IMR-90 (cell line): ENCODE results near the gene PLIN5. TPM values are rescaled to one million over a fixed set of nuclear protein-coding genes. Genes with fewer than 3 reads are reported as not detected.

ENCODE experiments used
- ATAC-seq: fragments of 200-7000 bp; cut with Tn5 transposase; 2 replicates; pipeline ENCODE4 v1.9.1; 2020; ENCODE audit warnings: low read depth, mild to moderate bottlenecking, moderate library complexity
- BruUV-seq: library from RNA; stranded (reverse); fragments of 400-500 nt; replicated peaks from 2 replicates; lab custom pipeline; 2021; lab: Mats Ljungman, UMichigan
- CTCF ChIA-PET: fragments of 300-600 bp; formaldehyde crosslinking; extraction: SDS; loops from one replicate; lab custom pipeline; 2021; ENCODE audit warnings: antibody characterized with exemption; lab: Yijun Ruan, JAX
- POLR2A ChIA-PET: fragments of 300-600 bp; sonication (Branson Sonifier 250); formaldehyde crosslinking; loops from one replicate; lab custom pipeline; 2022; ENCODE audit warnings: antibody characterized with exemption; ENCODE audit not compliant: unreplicated experiment; lab: Charles Lee
- DNase-seq: peaks from one replicate; pipeline ENCODE4 v3.0.0; 2013
- H2AFZ ChIP-seq: replicated peaks from 2 replicates; pipeline ENCODE3; 2013; ENCODE audit warnings: low read length, mild to moderate bottlenecking; ENCODE audit not compliant: poor library complexity
- H2AK5ac ChIP-seq: 2 replicates; pipeline ENCODE4 v1.6.1; 2013; ENCODE audit warnings: low read depth, low read length, inconsistent platforms
- H2AK9ac ChIP-seq: replicated peaks from 2 replicates; pipeline ENCODE3; 2013; ENCODE audit warnings: mild to moderate bottlenecking, low read depth, low read length, moderate library complexity; ENCODE audit not compliant: poor library complexity
- H2BK120ac ChIP-seq: 2 replicates; pipeline ENCODE4 v1.6.1; 2013; ENCODE audit warnings: low read depth, low read length, inconsistent platforms
- H2BK15ac ChIP-seq: 3 replicates; pipeline ENCODE4 v1.6.1; 2013; ENCODE audit warnings: low read depth, low read length, inconsistent platforms
- H2BK20ac ChIP-seq: 2 replicates; pipeline ENCODE4 v1.6.1; 2013; ENCODE audit warnings: low read depth, mild to moderate bottlenecking, inconsistent platforms, low read length, moderate library complexity
- H2BK5ac ChIP-seq: 2 replicates; pipeline ENCODE4 v1.6.1; 2013; ENCODE audit warnings: mild to moderate bottlenecking, low read depth, low read length, inconsistent platforms; ENCODE audit not compliant: poor library complexity, severe bottlenecking
- H3K14ac ChIP-seq: replicated peaks from 2 replicates; pipeline ENCODE4 v1.6.1; 2013; ENCODE audit warnings: low read depth, low read length, inconsistent platforms
- H3K18ac ChIP-seq: 2 replicates; pipeline ENCODE4 v1.6.1; 2013; ENCODE audit warnings: low read depth, low read length, control low read depth
- H3K23ac ChIP-seq: 2 replicates; pipeline ENCODE4 v1.6.1; 2013; ENCODE audit warnings: low read depth, low read length, inconsistent platforms
- H3K27ac ChIP-seq: 2 replicates; pipeline ENCODE4 v1.5.1; 2013; ENCODE audit warnings: mild to moderate bottlenecking, control low read depth, low read length; ENCODE audit not compliant: insufficient read depth
- H3K27me3 ChIP-seq: 2 replicates; pipeline ENCODE4 v1.6.1; 2013; ENCODE audit warnings: low read length; ENCODE audit not compliant: control insufficient read depth, insufficient read depth
- H3K36me3 ChIP-seq: 2 replicates; pipeline ENCODE4 v1.6.1; 2013; ENCODE audit warnings: low read length, mixed read lengths; ENCODE audit not compliant: control insufficient read depth, insufficient read depth
- H3K4ac ChIP-seq: 2 replicates; pipeline ENCODE4 v1.6.1; 2013; ENCODE audit warnings: low read depth, low read length, inconsistent platforms
- H3K4me1 ChIP-seq: 2 replicates; pipeline ENCODE4 v1.6.1; 2013; ENCODE audit warnings: low read length, mixed read lengths; ENCODE audit not compliant: control insufficient read depth, insufficient read depth
- H3K4me2 ChIP-seq: 2 replicates; pipeline ENCODE4 v1.6.1; 2013; ENCODE audit warnings: low read depth, mild to moderate bottlenecking, control low read depth, low read length, moderate library complexity
- H3K4me3 ChIP-seq: 2 replicates; pipeline ENCODE4 v1.5.1; 2013; ENCODE audit warnings: low read depth, mild to moderate bottlenecking, control low read depth, low read length, moderate library complexity; ENCODE audit not compliant: insufficient read depth
- H3K56ac ChIP-seq: 2 replicates; pipeline ENCODE4 v1.6.1; 2013; ENCODE audit warnings: low read length, inconsistent platforms; ENCODE audit not compliant: insufficient read depth; ENCODE audit errors: extremely low read depth
- H3K79me1 ChIP-seq, 2 experiments: 2 replicates each; pipeline ENCODE4 v1.6.1; 2013; ENCODE audit warnings: low read length in 2 of 2, inconsistent platforms in 1 of 2, low read depth in 1 of 2
- H3K9ac ChIP-seq: 2 replicates; pipeline ENCODE4 v1.6.1; 2013; ENCODE audit warnings: low read depth, low read length, control low read depth
- H3K9me1 ChIP-seq: 2 replicates; pipeline ENCODE4 v1.6.1; 2013; ENCODE audit warnings: low read length, inconsistent platforms; ENCODE audit not compliant: insufficient read depth
- H3K9me3 ChIP-seq: 2 replicates; pipeline ENCODE4 v1.6.1; 2013; ENCODE audit warnings: low read length; ENCODE audit not compliant: control insufficient read depth, insufficient read depth
- H4K20me1 ChIP-seq: 2 replicates; pipeline ENCODE4 v1.6.1; 2013; ENCODE audit warnings: low read length, inconsistent platforms; ENCODE audit not compliant: insufficient read depth
- H4K5ac ChIP-seq: 2 replicates; pipeline ENCODE4 v1.6.1; 2013; ENCODE audit warnings: mild to moderate bottlenecking, low read depth, low read length, control low read depth
- H4K8ac ChIP-seq, 2 experiments: 2 replicates each; pipeline ENCODE4 v1.6.1; 2013; ENCODE audit warnings: low read depth in 2 of 2, low read length in 2 of 2, control low read depth in 1 of 2, inconsistent platforms in 1 of 2
- H4K91ac ChIP-seq: 2 replicates; pipeline ENCODE4 v1.6.1; 2013; ENCODE audit warnings: low read depth, low read length, inconsistent platforms; ENCODE audit not compliant: insufficient read depth
- CTCF ChIP-seq: conservative IDR thresholded peaks from 2 replicates; pipeline ENCODE4 v1.5.1; 2012; ENCODE audit warnings: mild to moderate bottlenecking, low read depth, low read length, improper control_type of control experiment
- ELK1 ChIP-seq: fragments of 150-350 bp; IDR thresholded peaks from 2 replicates; pipeline ENCODE4 v1.6.1; 2016; ENCODE audit warnings: low read depth, mild to moderate bottlenecking, low read length, moderate library complexity, borderline replicate concordance
- MAFK ChIP-seq: IDR thresholded peaks from 2 replicates; pipeline ENCODE4 v1.6.1; 2012; ENCODE audit warnings: low read depth, low read length, improper control_type of control experiment
- MAZ ChIP-seq: IDR thresholded peaks from 2 replicates; pipeline ENCODE4 v1.6.1; 2012; ENCODE audit warnings: low read depth, mild to moderate bottlenecking, low read length, improper control_type of control experiment, moderate library complexity, borderline replicate concordance
- MXI1 ChIP-seq: IDR thresholded peaks from 2 replicates; pipeline ENCODE4 v1.6.1; 2012; ENCODE audit warnings: low read depth, mild to moderate bottlenecking, low read length, moderate library complexity, borderline replicate concordance
- RAD21 ChIP-seq: IDR thresholded peaks from 2 replicates; pipeline ENCODE4 v1.6.1; 2012; ENCODE audit warnings: low read length, improper control_type of control experiment
- SMC3 ChIP-seq: fragments of 150-350 bp; IDR thresholded peaks from 2 replicates; pipeline ENCODE4 v1.6.1; 2016; ENCODE audit warnings: low read depth, mild to moderate bottlenecking, antibody characterized with exemption, low read length, moderate library complexity
- USF2 ChIP-seq: fragments of 150-350 bp; IDR thresholded peaks from 2 replicates; pipeline ENCODE4 v1.6.1; 2017; ENCODE audit warnings: mild to moderate bottlenecking, antibody characterized with exemption, low read length, low read depth
- WGBS, 2 experiments: methylation state at CpG; one replicate each; pipeline versions ENCODE4 v1.1.5 to v1.1.7; 2013; ENCODE audit warnings: missing lambda C conversion rate in 2 of 2; ENCODE audit not compliant: insufficient read length in 1 of 2; ENCODE audit errors: extremely low coverage in 2 of 2; 5-methylcytosine and 5-hydroxymethylcytosine counted together
- dilution Hi-C: fragments of 300-500 bp; cut with HindIII; formaldehyde crosslinking; loops from one replicate; pipeline ENCODE4 v1.14.3; 2018; ENCODE audit warnings: low sequenced_read_pairs; ENCODE audit not compliant: unreplicated experiment
- in situ Hi-C: fragments of 300-500 bp; cut with MboI; formaldehyde crosslinking; loops from 3 replicates; pipeline ENCODE4 v1.14.3; 2019; ENCODE audit warnings: low sequenced_read_pairs, inconsistent platforms, mixed read lengths
- intact Hi-C: fragments of 100-400 bp; cut with micrococcal nuclease; formaldehyde crosslinking; loops from 2 replicates; pipeline ENCODE4 v1.10.0; 2022
- polyA plus RNA-seq, 3 experiments: library from polyadenylated mRNA; depleted of rRNA; stranded (reverse); fragments of >200 nt; gene quantifications; 2 replicates each; pipeline ENCODE4 v1.2.3, GENCODE V29; 2012; ENCODE audit warnings: low replicate concordance in 1 of 3
- total RNA-seq: library from RNA; depleted of rRNA; stranded (reverse); fragments of >200 nt; gene quantifications from 2 replicates; pipeline ENCODE4 v1.2.3, GENCODE V29; 2012

The PLIN5 gene
- total and polyA plus RNA-seq, 2 of the 4 experiments (the other 2 are of a cell fraction): not detected

- TF ChIP-seq CTCF: no peak
These were observed 24.4 kb downstream of the PLIN5 start (continued) for GRCh38 chr19:4510435-4511255.

- no peak overlapping the region for H2BK20ac ChIP-seq
- H2AK5ac ChIP-seq: no peak overlapping the region
- no peak overlapping the region for H3K4ac ChIP-seq
- no peaks in the 10 kb centered on the region for H4K20me1 ChIP-seq
- ChIA-PET POLR2A (no interaction called here), CTCF (no interaction called here)
- no peak overlapping the region for H2BK120ac ChIP-seq
- H4K8ac ChIP-seq: no peak overlapping the region
- in situ Hi-C loops: no loop called here
- no peak overlapping the region for H2BK5ac ChIP-seq
- H3K56ac ChIP-seq: no peak overlapping the region
- DNase-seq (no peak), ATAC-seq (no peak)
- H3K23ac ChIP-seq: no peak overlapping the region
- H3K14ac ChIP-seq: no peak overlapping the region
- H3K79me1 ChIP-seq: peaks cover 0 to 8% of the 10 kb centered on the region in 2 experiments; a peak in 1 of 4 replicates
- H3K9ac ChIP-seq: no peak overlapping the region
- H3K9me1 ChIP-seq: peaks cover 8% of the 10 kb centered on the region; the same call in 1 of the 2 replicates
- H2AFZ ChIP-seq: no peak overlapping the region
- no peaks in the 10 kb centered on the region for H3K9me3 ChIP-seq
- H3K27me3 ChIP-seq: no peaks in the 10 kb centered on the region
- peaks cover 17% of the 10 kb centered on the region; the same call in 1 of the 2 replicates for H3K36me3 ChIP-seq
- H3K27ac ChIP-seq: no peak overlapping the region
- H2BK15ac ChIP-seq: no peak overlapping the region
- intact Hi-C loops: no loop called here
- H3K4me2 ChIP-seq: no peak overlapping the region
- H3K4me3 ChIP-seq: no peak overlapping the region
- dilution Hi-C loops: no loop called here
- peaks cover 4% of the 10 kb centered on the region for H3K4me1 ChIP-seq
- no peak overlapping the region for H4K5ac ChIP-seq
- H4K91ac ChIP-seq: no peak overlapping the region
- no peak overlapping the region for H3K18ac ChIP-seq
- H2AK9ac ChIP-seq: no peak overlapping the region
- WGBS, 2 experiments: 91% methylated on average over 7 of the region's 21 CpGs; no CpG with 5 or more reads in 1 of the 2 experiments
- no TSS peak for BruUV-seq
- TF ChIP-seq MXI1 (no peak), SMC3 (no peak), MAFK (no peak), MAZ (no peak), CTCF (no peak), ELK1 (no peak), RAD21 (no peak), USF2 (no peak)
These were observed 26.3 kb downstream of the PLIN5 start for GRCh38 chr19:4508698-4509097.
